Neural cell (in vitro differentiated cells): Measurements from ENCODE around the gene NIPA2. TPM values are rescaled to one million over a fixed set of nuclear protein-coding genes. Genes with fewer than 3 reads are reported as not detected.

Experiments
- H2AFZ ChIP-seq: fragments of 200-600, 300-800 bp; sonication (generic), shearing (Covaris generic); 2 replicates; pipeline ENCODE4 v1.6.0; 2014; ENCODE audit warnings: low read depth, mild to moderate bottlenecking, antibody characterized with exemption, low read length, moderate library complexity
- H3F3A ChIP-seq: fragments of 200-600 bp; shearing (Covaris generic); 2 replicates; pipeline ENCODE4 v1.6.1; 2016; ENCODE audit warnings: mild to moderate bottlenecking, moderate library complexity, mixed read lengths, antibody characterized with exemption, low read length; ENCODE audit not compliant: insufficient read depth, poor library complexity, severe bottlenecking
- H3K27ac ChIP-seq: fragments of 200-600, 300-800 bp; sonication (generic), shearing (Covaris generic); 2 replicates; pipeline ENCODE4 v1.5.1; 2014; ENCODE audit warnings: mild to moderate bottlenecking, low read length, moderate library complexity
- H3K27me3 ChIP-seq: fragments of 300-800, 200-600 bp; sonication (generic), shearing (Covaris generic); 2 replicates; pipeline ENCODE4 v1.6.0; 2014; ENCODE audit warnings: mild to moderate bottlenecking, low read depth, low read length, moderate library complexity; ENCODE audit not compliant: insufficient read depth
- H3K36me3 ChIP-seq: fragments of 300-800, 200-600 bp; sonication (generic), shearing (Covaris generic); 2 replicates; pipeline ENCODE4 v1.5.1; 2014; ENCODE audit warnings: mild to moderate bottlenecking, antibody characterized with exemption, low read length, moderate library complexity; ENCODE audit not compliant: insufficient read depth
- H3K4me2 ChIP-seq: fragments of 300-800, 200-600 bp; sonication (generic), shearing (Covaris generic); 2 replicates; pipeline ENCODE4 v1.6.0; 2014; ENCODE audit warnings: mild to moderate bottlenecking, low read length
- H3K4me3 ChIP-seq: fragments of 300-800, 200-600 bp; sonication (generic), shearing (Covaris generic); 2 replicates; pipeline ENCODE4 v1.5.1; 2014; ENCODE audit warnings: mild to moderate bottlenecking, low read length, moderate library complexity
- H3K79me2 ChIP-seq: fragments of 200-600 bp; shearing (Covaris generic); replicated peaks from 2 replicates; pipeline ENCODE4 v1.6.0; 2014; ENCODE audit warnings: mild to moderate bottlenecking, low read length, moderate library complexity; ENCODE audit not compliant: insufficient read depth
- H3K9ac ChIP-seq: fragments of 300-800, 200-600 bp; sonication (generic), shearing (Covaris generic); 2 replicates; pipeline ENCODE4 v1.6.1; 2016; ENCODE audit warnings: mild to moderate bottlenecking, low read length, mixed read lengths
- H3K9me2 ChIP-seq: fragments of 200-600 bp; shearing (Covaris generic); 2 replicates; pipeline ENCODE4 v1.6.1; 2016; ENCODE audit warnings: mild to moderate bottlenecking, low read length, mixed read lengths; ENCODE audit not compliant: insufficient read depth
- H3K9me3 ChIP-seq: fragments of 200-600, 300-800 bp; sonication (generic), shearing (Covaris generic); 2 replicates; pipeline ENCODE4 v1.6.1; 2016; ENCODE audit warnings: mild to moderate bottlenecking, mixed run types, low read length, moderate library complexity, mixed read lengths
- H4K20me1 ChIP-seq: fragments of 200-600 bp; shearing (Covaris generic); 2 replicates; pipeline ENCODE4 v1.6.1; 2016; ENCODE audit warnings: mild to moderate bottlenecking, mixed run types; ENCODE audit not compliant: insufficient read depth
- CTCF ChIP-seq: fragments of 450-650 bp; IDR thresholded peaks from 2 replicates; pipeline ENCODE4 v1.5.1; 2014; ENCODE audit warnings: antibody characterized with exemption, mild to moderate bottlenecking, moderate library complexity; ENCODE audit not compliant: poor library complexity, severe bottlenecking
- EP300 ChIP-seq: fragments of 450-650 bp; conservative IDR thresholded peaks from 2 replicates; pipeline ENCODE4 v1.6.1; 2014; ENCODE audit warnings: antibody characterized with exemption, mild to moderate bottlenecking, moderate library complexity; ENCODE audit not compliant: poor library complexity, severe bottlenecking
- EZH2 ChIP-seq: fragments of 200-600, 300-800 bp; shearing (Covaris generic), sonication (generic); IDR thresholded peaks from 2 replicates; pipeline ENCODE4 v1.6.1; 2014; ENCODE audit warnings: antibody characterized with exemption, low read length, borderline replicate concordance, mild to moderate bottlenecking; ENCODE audit not compliant: insufficient read depth, poor library complexity, severe bottlenecking
- MXI1 ChIP-seq: fragments of 450-650 bp; conservative IDR thresholded peaks from 2 replicates; pipeline ENCODE4 v1.6.1; 2014; ENCODE audit warnings: antibody characterized with exemption, mild to moderate bottlenecking; ENCODE audit not compliant: poor library complexity, severe bottlenecking
- POLR2AphosphoS5 ChIP-seq: IDR thresholded peaks from 2 replicates; pipeline ENCODE4 v1.6.1; 2012
- RAD21 ChIP-seq: fragments of 450-650 bp; conservative IDR thresholded peaks from 2 replicates; pipeline ENCODE4 v1.6.1; 2014; ENCODE audit warnings: antibody characterized with exemption, mild to moderate bottlenecking, moderate library complexity
- REST ChIP-seq: IDR thresholded peaks from 2 replicates; pipeline ENCODE4 v1.6.1; 2012; ENCODE audit warnings: borderline replicate concordance
- SMC3 ChIP-seq: fragments of 450-650 bp; conservative IDR thresholded peaks from 2 replicates; pipeline ENCODE4 v1.6.1; 2014; ENCODE audit warnings: antibody characterized with exemption, mild to moderate bottlenecking, moderate library complexity; ENCODE audit not compliant: poor library complexity
- TAF1 ChIP-seq: IDR thresholded peaks from 2 replicates; pipeline ENCODE4 v1.6.1; 2012; ENCODE audit warnings: low read depth
- polyA plus RNA-seq: library from polyadenylated mRNA; depleted of rRNA; stranded (reverse); fragments of >200 nt; gene quantifications from 2 replicates; pipeline ENCODE4 v1.2.3, GENCODE V29; 2014

The NIPA2 gene
- polyA plus RNA-seq, 1 donor from 2014 or later: 52.6 TPM

GRCh38 chr15:22808761-22809280 is 29.6 kb upstream of the NIPA2 start:
- no peaks in the 10 kb centered on the region for H3K36me3 ChIP-seq
- H3K9me3 ChIP-seq: no peaks in the 10 kb centered on the region
- H3K9ac ChIP-seq: no peak overlapping the region
- H3K4me2 ChIP-seq: no peak overlapping the region
- no peaks in the 10 kb centered on the region for H3K9me2 ChIP-seq
- no peaks in the 10 kb centered on the region for H3K79me2 ChIP-seq
- H3K4me3 ChIP-seq: no peak overlapping the region
- TF ChIP-seq POLR2AphosphoS5 (no peak), CTCF (no peak), SMC3 (no peak), REST (no peak), TAF1 (no peak), EZH2 (no peak), RAD21 (no peak), MXI1 (no peak), EP300 (no peak)
- no peaks in the 10 kb centered on the region for H3F3A ChIP-seq
- H2AFZ ChIP-seq: no peak overlapping the region
- H3K27ac ChIP-seq: no peak overlapping the region
- no peaks in the 10 kb centered on the region for H4K20me1 ChIP-seq
- H3K27me3 ChIP-seq: no peaks in the 10 kb centered on the region

GRCh38 chr15:22810033-22810852 is 28.2 kb upstream of the NIPA2 start:
- Histone ChIP-seq H3K4me2 (no peak overlapping the region), H3K79me2 (no peaks in the 10 kb centered on the region), H3K36me3 (no peaks in the 10 kb centered on the region), H3K27ac (no peak overlapping the region), H2AFZ (no peak overlapping the region), H3F3A (no peaks in the 10 kb centered on the region), H3K27me3 (no peaks in the 10 kb centered on the region), H3K9me3 (no peaks in the 10 kb centered on the region), H3K9me2 (no peaks in the 10 kb centered on the region), H3K4me3 (no peak overlapping the region), H4K20me1 (no peaks in the 10 kb centered on the region), H3K9ac (no peak overlapping the region)
- no peak for TF ChIP-seq EP300
- no peak for TF ChIP-seq TAF1
- no peak for TF ChIP-seq EZH2
- TF ChIP-seq SMC3: no peak
